ENCODE results near the gene DPH1. TPM values are rescaled to one million over a fixed set of nuclear protein-coding genes. Genes with fewer than 3 reads are reported as not detected.
A peak's percentile ranks its signal among the peaks of the same experiment; 100 is the strongest.

The DPH1 gene
- total RNA-seq, 4 donors from 2014 or later = 36.8 to 53.1 (median 37.6) TPM

- no peak for TF ChIP-seq CTCF (IDR thresholded peaks at IDR 0.05)
- DNase-seq (ENCODE audit: low spot score) (no peak), ATAC-seq (ENCODE audit: low FRiP score) (no peak)
Measured at GRCh38 chr17:2037155-2037554, 7.2 kb downstream of the DPH1 start.

- DNase-seq (ENCODE audit: low spot score) (no peak), ATAC-seq (ENCODE audit: low FRiP score) (no peak)
- TF ChIP-seq CTCF (IDR thresholded peaks at IDR 0.05) = no peak
Measured at GRCh38 chr17:2040219-2040827, 10.4 kb downstream of the DPH1 start.

GRCh38 chr17:2040942-2041560 lies 11.1 kb downstream of the DPH1 start:
- DNase-seq (ENCODE audit: low spot score) = no peak
- no peak for TF ChIP-seq CTCF (IDR thresholded peaks at IDR 0.05)
- no peak for ATAC-seq (ENCODE audit: low FRiP score)

- peak; percentile 80 for DNase-seq (ENCODE audit: low spot score)
- ATAC-seq (ENCODE audit: low FRiP score) = peak; percentile 71
Measured at GRCh38 chr17:2041561-2042389, 11.8 kb downstream of the DPH1 start, which contains the start of gene OVCA2. Gene OVCA2 (plus strand): TSS chr17:2042022. CDS start chr17:2042048, 26 bp downstream.

GRCh38 chr17:2042390-2042847 lies 12.5 kb downstream of the DPH1 start:
- no peak for TF ChIP-seq CTCF (IDR thresholded peaks at IDR 0.05)
- DNase-seq (ENCODE audit: low spot score) (no peak), ATAC-seq (ENCODE audit: low FRiP score) (peak; percentile 9)

More at GRCh38 chr17:2041561-2042389, 11.8 kb downstream of the DPH1 start, which contains the start of gene OVCA2:
- TF ChIP-seq CTCF (IDR thresholded peaks at IDR 0.05) = no peak

- DNase-seq (ENCODE audit: low spot score) (no peak), ATAC-seq (ENCODE audit: low FRiP score) (peak; percentile 0)
- TF ChIP-seq CTCF (IDR thresholded peaks at IDR 0.05) = no peak
Measured at GRCh38 chr17:2042933-2043332, 13.0 kb downstream of the DPH1 start.

Measured in omental fat pad (tissue), 4 donors.